NCI-H2171 treated with DMSO at 0.1 percent for 48 hours (cell line): Measurements from ENCODE around the gene OXTR.

ENCODE experiments used
- DNase-seq: peaks from one replicate; lab custom pipeline; 2025; lab: John Stamatoyannopoulos, UW

The OXTR gene

GRCh38 chr3:8767667-8768363 is 1.6 kb downstream of the OXTR start:
- DNase-seq, result peak; percentile 53

GRCh38 chr3:8767256-8767666 is 2.2 kb downstream of the OXTR start:
- DNase-seq, result no peak

- DNase-seq, result no peak
Measured at GRCh38 chr3:8766148-8766547, 3.3 kb downstream of the OXTR start.

DNA sequence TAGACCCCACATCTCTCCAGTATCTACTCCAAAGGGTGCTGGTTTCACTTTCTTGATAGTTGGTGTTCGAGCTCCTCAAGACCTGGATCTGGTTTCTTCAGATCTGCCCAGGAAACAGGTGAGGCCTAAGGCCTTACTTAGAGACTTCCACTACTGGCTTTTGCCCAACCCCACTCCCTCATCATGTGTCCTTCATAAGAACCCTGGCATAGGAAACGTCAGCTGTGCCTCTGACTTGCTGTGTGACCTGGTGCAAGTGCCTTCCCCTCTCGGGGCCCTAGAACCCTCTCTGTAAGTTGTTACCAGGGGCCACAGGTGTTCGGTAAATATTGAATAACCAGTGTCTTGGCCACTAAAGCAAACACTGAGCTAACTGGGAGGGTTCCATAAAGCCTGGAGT is 3.9 kb downstream of the OXTR start:
- DNase-seq, result no peak

DNA sequence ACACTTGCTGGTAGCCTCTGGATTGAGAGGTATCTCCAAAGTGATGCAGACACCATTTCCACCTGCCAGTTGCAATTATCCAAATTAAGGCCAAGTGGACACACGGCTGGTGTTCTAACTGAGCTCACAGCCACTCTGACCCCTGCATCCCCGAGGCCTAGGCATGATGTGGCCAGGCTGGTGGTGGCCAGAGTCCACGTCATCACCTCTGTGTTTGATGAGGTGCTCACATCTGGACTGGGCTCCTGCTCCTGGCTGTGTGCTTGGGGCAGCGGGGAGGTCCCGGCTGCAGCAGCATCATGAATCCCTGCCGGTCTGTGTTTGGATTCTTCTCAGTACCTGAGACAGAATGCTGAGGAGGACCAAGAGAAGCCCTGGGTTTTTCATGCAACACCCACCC is 4.9 kb downstream of the OXTR start:
- no peak for DNase-seq

DNA sequence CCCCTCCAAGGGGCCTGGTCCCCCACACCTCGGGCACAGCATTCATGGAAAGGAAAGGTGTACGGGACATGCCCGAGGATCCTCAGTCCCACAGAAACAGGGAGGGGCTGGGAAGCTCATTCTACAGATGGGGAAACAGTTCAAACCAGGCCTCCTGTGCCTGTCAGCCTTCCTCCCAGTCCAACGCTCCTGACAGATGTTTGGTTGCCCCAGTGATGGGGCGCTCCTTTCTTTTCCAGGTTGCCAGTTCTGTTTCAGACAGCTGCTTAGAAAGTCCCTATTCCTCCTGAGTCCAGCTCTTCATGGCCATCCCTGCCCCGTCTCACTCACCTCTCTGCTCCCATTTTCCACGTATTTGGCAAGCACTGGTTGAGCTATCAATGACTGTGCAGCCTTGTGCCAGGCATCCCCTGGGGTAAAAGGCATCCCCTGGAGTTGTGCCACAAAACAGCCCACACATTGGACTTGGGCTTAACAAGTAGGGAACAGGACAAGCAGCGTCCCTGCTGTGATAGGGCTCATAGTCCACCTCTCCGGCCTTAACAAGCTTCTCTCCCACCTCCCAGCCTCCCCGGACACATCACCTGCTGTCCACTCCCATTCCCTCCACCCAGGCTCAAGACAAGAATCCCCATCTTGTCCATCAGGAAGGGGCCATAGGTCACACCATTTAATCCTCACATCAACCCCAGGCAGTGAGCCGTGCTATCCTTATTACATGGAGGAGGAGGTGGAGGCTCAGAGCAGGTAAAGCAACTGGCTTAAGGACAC is 6.6 kb downstream of the OXTR start:
- DNase-seq, result no peak

DNA sequence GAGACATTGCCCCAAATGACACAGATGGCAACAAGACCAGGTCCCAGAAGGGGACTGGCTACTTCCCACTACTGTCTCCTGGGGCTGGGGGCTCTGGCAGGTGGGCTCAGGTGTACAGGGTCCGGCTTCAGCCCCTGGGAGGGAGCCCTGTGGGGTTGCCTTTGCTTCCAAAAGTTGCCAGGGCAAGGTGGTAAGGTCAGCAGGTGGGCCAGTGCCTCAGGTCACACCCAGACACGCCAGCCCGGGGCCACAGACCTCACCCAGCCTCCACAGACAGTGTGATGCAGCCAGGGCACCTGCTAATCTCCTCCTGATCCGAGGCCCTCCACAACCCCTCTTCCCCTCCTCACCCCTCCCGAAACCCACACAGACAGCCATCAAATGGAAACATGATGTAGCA is 7.5 kb downstream of the OXTR start:
- DNase-seq, result no peak

DNA sequence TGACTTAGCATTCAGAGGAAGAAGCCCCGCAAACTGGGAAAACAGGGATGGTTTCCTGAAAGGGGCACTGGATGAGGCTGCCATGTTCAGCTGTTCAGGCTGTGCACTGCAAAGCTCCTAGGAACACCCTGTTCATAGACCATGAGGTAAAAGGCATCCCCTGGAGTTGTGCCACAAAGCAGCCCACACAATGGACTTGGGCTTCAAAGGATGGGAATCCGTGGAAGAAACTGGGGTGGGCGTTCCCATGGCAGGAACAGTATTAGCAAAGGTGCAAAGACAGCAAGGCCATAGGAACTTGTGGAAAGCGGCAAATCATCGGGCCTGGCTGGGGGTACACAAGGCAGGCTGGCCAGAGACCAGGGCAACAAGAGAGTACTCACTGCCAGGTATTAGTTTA is 8.9 kb downstream of the OXTR start:
- no peak for DNase-seq

DNA sequence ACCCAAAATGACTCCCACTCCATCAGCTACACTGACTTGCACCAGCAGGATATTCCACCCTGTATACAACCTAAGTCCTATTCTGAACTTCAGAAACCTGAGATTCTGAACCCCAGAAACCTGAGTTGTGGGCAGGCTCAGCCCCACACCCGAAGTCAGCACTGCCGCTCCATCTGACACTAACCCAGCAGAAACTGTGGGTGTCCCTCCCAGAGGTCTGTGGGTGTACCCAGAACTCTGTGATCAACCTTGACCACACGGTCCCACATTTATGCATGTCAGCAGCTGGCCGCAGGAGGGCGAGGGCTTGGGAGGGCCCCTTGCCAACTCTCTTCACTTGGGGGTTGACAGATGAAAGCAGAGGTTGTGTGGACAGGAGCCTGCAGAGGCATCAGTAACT is 9.3 kb downstream of the OXTR start:
- no peak for DNase-seq

DNA sequence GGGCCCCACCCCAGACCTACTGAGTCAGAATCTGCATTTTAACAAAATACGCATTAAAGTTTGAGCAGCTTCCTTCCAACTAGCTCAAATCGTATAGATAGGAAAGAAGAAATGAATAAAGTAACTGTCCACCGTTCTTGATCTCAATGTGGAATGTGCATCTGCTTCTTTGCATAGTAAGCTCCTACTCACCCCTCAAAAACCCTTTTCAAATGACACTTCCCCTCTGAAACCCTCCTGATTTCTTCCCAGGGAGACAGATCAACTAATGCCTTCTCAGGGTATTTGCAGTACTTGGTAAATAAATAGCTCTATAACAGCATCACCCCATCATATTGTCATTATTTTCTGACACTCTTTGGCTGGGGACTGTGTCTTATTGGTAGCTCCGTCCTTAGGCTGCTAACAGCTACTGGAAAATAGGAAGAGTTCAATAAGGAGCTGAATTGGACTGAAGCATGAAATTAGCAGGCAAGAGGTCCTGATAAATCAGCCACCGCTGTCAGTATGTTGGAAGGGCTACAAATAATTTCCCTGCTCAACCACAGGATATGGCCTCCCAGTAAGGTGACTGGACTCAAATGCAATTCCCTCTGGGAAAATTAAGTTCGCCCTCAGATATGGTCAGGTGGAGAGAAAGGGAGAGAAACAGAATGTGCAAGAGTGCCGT is 10.2 kb downstream of the OXTR start:
- no peak for DNase-seq

- DNase-seq, result no peak
Measured at GRCh38 chr3:8757551-8758518, 11.6 kb downstream of the OXTR start.

GRCh38 chr3:8756671-8757070 is 12.7 kb downstream of the OXTR start:
- no peak for DNase-seq

- no peak for DNase-seq
Measured at GRCh38 chr3:8755564-8756237, 13.7 kb downstream of the OXTR start.

GRCh38 chr3:8755097-8755496 is 14.3 kb downstream of the OXTR start:
- DNase-seq, result no peak

- DNase-seq, result no peak
Measured at GRCh38 chr3:8752832-8753231, 16.6 kb downstream of the OXTR start.

GRCh38 chr3:8749316-8749715 is 20.1 kb downstream of the OXTR start:
- no peak for DNase-seq

GRCh38 chr3:8746780-8747345 is 22.6 kb downstream of the OXTR start:
- no peak for DNase-seq

DNA sequence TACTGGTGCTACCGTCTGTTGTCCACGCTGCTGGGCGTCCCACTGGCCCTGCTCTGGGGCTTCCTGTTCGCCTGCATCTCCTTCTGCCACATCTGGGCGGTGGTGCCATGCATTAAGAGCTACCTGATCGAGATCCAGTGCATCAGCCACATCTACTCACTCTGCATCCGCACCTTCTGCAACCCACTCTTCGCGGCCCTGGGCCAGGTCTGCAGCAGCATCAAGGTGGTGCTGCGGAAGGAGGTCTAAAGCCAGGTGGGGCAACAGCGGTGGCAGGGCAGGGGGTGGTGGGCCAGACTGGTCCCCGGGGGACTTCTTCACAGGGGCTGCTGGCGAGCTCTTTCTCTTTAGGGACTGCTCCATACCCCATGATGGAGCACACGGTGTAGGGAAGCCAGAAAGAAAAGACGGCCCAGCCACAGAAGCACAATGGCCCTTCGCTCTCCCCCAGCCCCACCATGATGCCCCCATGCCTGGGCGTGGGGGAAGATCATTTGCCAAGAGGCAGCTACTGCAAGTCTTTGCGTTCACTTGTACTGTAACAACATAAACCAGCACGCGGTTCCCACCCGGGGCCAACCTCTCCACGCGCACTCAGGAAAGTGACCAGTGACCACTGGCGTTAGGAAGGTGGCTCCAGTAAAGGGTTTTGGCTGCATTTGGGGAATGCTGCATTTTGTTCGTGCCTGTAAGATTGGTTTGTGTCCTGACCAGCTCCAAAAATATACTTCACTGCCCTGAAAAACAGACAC is 23.6 kb downstream of the OXTR start:
- DNase-seq, result no peak

DNA sequence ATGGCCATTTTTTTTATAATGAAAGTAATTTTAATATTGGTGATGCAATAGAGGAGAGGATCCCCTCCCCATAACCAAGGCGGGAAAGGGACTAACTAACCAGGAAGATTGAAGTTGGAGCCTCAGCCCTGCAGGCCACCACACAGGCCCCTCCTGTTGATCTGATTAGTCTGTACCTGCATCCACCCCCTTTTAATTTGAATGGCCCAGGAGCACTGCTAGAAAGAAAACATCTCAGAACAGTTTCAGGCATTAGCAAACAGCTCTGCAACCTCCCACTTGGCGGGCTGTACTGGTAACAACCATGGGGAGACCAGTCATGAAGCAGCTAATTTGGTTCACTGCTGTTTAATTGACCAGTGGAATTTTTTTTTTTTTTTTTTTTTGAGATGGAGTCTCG is 25.5 kb downstream of the OXTR start:
- no peak for DNase-seq

DNA sequence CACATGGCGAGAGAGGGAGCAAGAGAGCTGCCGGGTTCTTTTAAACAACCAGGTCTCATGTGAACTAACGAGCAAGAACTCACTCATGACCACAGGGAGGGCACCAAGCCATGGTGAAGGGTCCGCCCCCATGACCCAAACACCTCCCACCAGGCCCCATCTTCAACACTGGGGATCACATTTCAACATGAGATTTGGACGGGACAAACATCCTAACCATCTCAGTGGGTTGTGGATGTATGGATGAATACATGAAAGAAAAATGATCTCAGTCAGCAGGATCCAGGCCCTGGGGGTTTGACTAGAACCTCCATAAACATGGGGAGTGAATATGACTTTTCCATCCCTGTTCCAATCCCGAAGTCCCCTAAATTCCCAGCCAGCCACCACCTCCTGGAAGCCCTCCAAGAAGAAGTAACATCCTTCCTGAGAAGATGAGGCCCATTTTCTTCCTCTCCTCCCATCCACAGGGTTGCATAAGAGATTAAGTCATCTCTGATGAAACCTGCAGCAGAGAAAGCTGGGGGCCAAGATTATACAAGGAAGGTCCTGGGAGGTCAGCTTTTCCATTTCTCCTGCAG is 26.3 kb downstream of the OXTR start:
- no peak for DNase-seq
